HEK293 (cell line): ENCODE measurements around the gene MASP2.

Experiments used
- CTCF ChIP-seq: fragments of 450-650 bp; formaldehyde crosslinking; IDR thresholded peaks from 2 replicates; pipeline ENCODE4 v1.5.1; 2016; ENCODE audit warnings: missing biosample characterization, missing genetic modification characterization
- HOXC10 ChIP-seq: sonication (generic); formaldehyde crosslinking; IDR thresholded peaks from 2 replicates; pipeline ENCODE4 v1.8.1; 2023; ENCODE audit warnings: mild to moderate bottlenecking, missing genetic modification reagents
- OSR2 ChIP-seq: fragments of 450-650 bp; formaldehyde crosslinking; IDR thresholded peaks from 2 replicates; pipeline ENCODE4 v1.5.1; 2016; ENCODE audit warnings: missing biosample characterization, missing genetic modification characterization
- PRDM1 ChIP-seq: fragments of 450-650 bp; formaldehyde crosslinking; IDR thresholded peaks from 2 replicates; pipeline ENCODE4; 2016; ENCODE audit warnings: missing biosample characterization, missing genetic modification characterization
- SETDB1 ChIP-seq: IDR thresholded peaks from one replicate; pipeline ENCODE4 v1.6.1; 2017; ENCODE audit warnings: mild to moderate bottlenecking, low read length, moderate library complexity, mixed read lengths; ENCODE audit not compliant: insufficient read length
- YY1 ChIP-seq: fragments of 450-650 bp; formaldehyde crosslinking; IDR thresholded peaks from 2 replicates; pipeline ENCODE4 v1.5.1; 2018; ENCODE audit warnings: missing biosample characterization, missing genetic modification characterization
- ZBTB8A ChIP-seq: fragments of 450-650 bp; formaldehyde crosslinking; IDR thresholded peaks from 2 replicates; pipeline ENCODE4 v1.5.1; 2016; ENCODE audit warnings: missing biosample characterization, missing genetic modification characterization
- ZFP3 ChIP-seq: fragments of 450-650 bp; formaldehyde crosslinking; IDR thresholded peaks from 2 replicates; pipeline ENCODE4 v1.5.1; 2016; ENCODE audit warnings: low read depth, missing biosample characterization, missing genetic modification characterization
- ZNF2 ChIP-seq: fragments of 450-650 bp; formaldehyde crosslinking; IDR thresholded peaks from 2 replicates; pipeline ENCODE4 v1.5.1; 2016; ENCODE audit warnings: missing biosample characterization, missing genetic modification characterization
- ZNF394 ChIP-seq: fragments of 450-650 bp; formaldehyde crosslinking; IDR thresholded peaks from 2 replicates; pipeline ENCODE4 v1.5.1; 2016; ENCODE audit warnings: missing biosample characterization, missing genetic modification characterization, mild to moderate bottlenecking, moderate library complexity, borderline replicate concordance

- TF ChIP-seq CTCF (tag by site-specific recombination) (no peak), PRDM1 (tag by site-specific recombination) (no peak), ZBTB8A (tag by site-specific recombination) (no peak), OSR2 (tag by site-specific recombination) (no peak), HOXC10 (CRISPR knock-in tag) (no peak), ZNF394 (tag by site-specific recombination) (no peak), SETDB1 (no peak), YY1 (tag by site-specific recombination) (no peak), ZNF2 (tag by site-specific recombination) (no peak), ZFP3 (tag by site-specific recombination) (no peak)
Observed at GRCh38 chr1:10996100-10996499, 50.9 kb downstream of the MASP2 start.
